Upper lobe of left lung (tissue), 6 donors: Measurements from ENCODE around the gene TBC1D1. TPM values are rescaled to one million over a fixed set of nuclear protein-coding genes. Genes with fewer than 3 reads are reported as not detected.

Experiments used
- ATAC-seq, 2 donors: fragments of 200-7000 bp; cut with Tn5 transposase; one replicate each; pipeline ENCODE4 v1.9.1; 2022; ENCODE audit warnings: mild to moderate bottlenecking in 2 of 2, moderate library complexity in 2 of 2; ENCODE audit not compliant: low FRiP score in 2 of 2
- DNase-seq, 2 donors: peaks; one replicate each; pipeline ENCODE4 v3.0.0-alpha.2; 2019 to 2020
- H3K27ac ChIP-seq, 4 donors: fragments of 200-600 bp; sonication (generic); one replicate each; pipeline ENCODE4 v1.5.1; 2016 to 2019
- H3K27me3 ChIP-seq, 4 donors: fragments of 200-600 bp; sonication (generic); one replicate each; pipeline ENCODE4 v1.5.1; 2017 to 2019
- H3K36me3 ChIP-seq, 4 donors: fragments of 200-600 bp; sonication (generic); one replicate each; pipeline ENCODE4 v1.5.1; 2016 to 2019
- H3K4me1 ChIP-seq, 4 donors: fragments of 200-600 bp; sonication (generic); one replicate each; pipeline ENCODE4 v1.5.1; 2018 to 2019
- H3K4me3 ChIP-seq, 4 donors: fragments of 200-600 bp; sonication (generic); one replicate each; pipeline ENCODE4 v1.5.1; 2017 to 2019; ENCODE audit warnings: mild to moderate bottlenecking in 2 of 4, moderate library complexity in 1 of 4
- H3K9me3 ChIP-seq, 4 donors: fragments of 200-600 bp; sonication (generic); one replicate each; pipeline ENCODE4 v1.5.1; 2018 to 2019
- CTCF ChIP-seq, 6 experiments: fragments of 450-650 bp in 4 of 6; fragments of 200-600 bp in 2 of 6; sonication (generic) in 2 of 6; IDR thresholded peaks; one replicate each; pipeline ENCODE4 v1.5.1; 2016 to 2019; ENCODE audit warnings: antibody characterized with exemption in 6 of 6
- EP300 ChIP-seq, 4 donors: sonication (generic); formaldehyde crosslinking; IDR thresholded peaks; one replicate each; pipeline ENCODE4 v1.5.1; 2017; ENCODE audit warnings: antibody characterized with exemption in 4 of 4, control low read depth in 2 of 4
- POLR2A ChIP-seq, 4 donors: fragments of 450-650 bp; IDR thresholded peaks; one replicate each; pipeline ENCODE4 v1.5.1; 2016 to 2017; ENCODE audit warnings: antibody characterized with exemption in 4 of 4, mild to moderate bottlenecking in 2 of 4
- POLR2AphosphoS5 ChIP-seq, 2 donors: sonication (generic); formaldehyde crosslinking; IDR thresholded peaks; one replicate each; pipeline ENCODE4 v1.5.1; 2017; ENCODE audit warnings: antibody characterized with exemption in 2 of 2
- WGBS, 2 donors: methylation state at CpG; one replicate each; pipeline ENCODE4 v1.1.5; 2017 to 2018; 5-methylcytosine and 5-hydroxymethylcytosine counted together
- total RNA-seq, 6 donors: library from RNA; depleted of rRNA in 4 of 6; stranded (reverse); fragments of >200 nt in 4 of 6; gene quantifications; one replicate each; pipeline versions ENCODE4 v1.1.0 to v1.2.1, GENCODE V29; 2016 to 2021
- donor health status: DM: no; HTN: no; CAD: no; lungs with moderate emphysema.
- donor health status: DM: no; HTN: yes; CAD: no; lungs with severe emphysema.

TBC1D1 gene
- total RNA-seq, 6 donors from 2014 or later = 45.1 to 68.1 (median 58.0) TPM

GRCh38 chr4:38046727-38047489 lies 156.0 kb downstream of the TBC1D1 start:
- no peak overlapping the region for H3K27ac ChIP-seq
- ATAC-seq (no peak), DNase-seq (no peak)
- no peak for TF ChIP-seq EP300 (IDR thresholded peaks at IDR 0.05)
- no peak for TF ChIP-seq CTCF (IDR thresholded peaks at IDR 0.05)
- no peak for TF ChIP-seq POLR2A (IDR thresholded peaks at IDR 0.05)
- TF ChIP-seq POLR2AphosphoS5 (IDR thresholded peaks at IDR 0.05) = no peak
- H3K9me3 ChIP-seq = no peaks in the 10 kb centered on the region
- 82 to 87% methylated on average over 5 of the region's 5 CpGs for WGBS, 2 donors
- H3K4me3 ChIP-seq = no peak overlapping the region
- H3K4me1 ChIP-seq = peaks cover 0 to 3% (median 0%) of the 10 kb centered on the region in 4 donors
- H3K27me3 ChIP-seq = no peaks in the 10 kb centered on the region
- H3K36me3 ChIP-seq = peaks cover 4 to 57% (median 20%) of the 10 kb centered on the region in 4 donors

- Histone ChIP-seq H3K9me3 (no peaks in the 10 kb centered on the region), H3K36me3 (peaks cover 4 to 56% (median 21%) of the 10 kb centered on the region in 4 donors), H3K4me1 (peaks cover 0 to 3% (median 1%) of the 10 kb centered on the region in 4 donors), H3K4me3 (no peak overlapping the region), H3K27me3 (no peaks in the 10 kb centered on the region), H3K27ac (peak overlapping the region in 2 of 4 donors; percentile 62 to 78)
- DNase-seq (no peak), ATAC-seq (no peak)
- no peak for TF ChIP-seq EP300 (IDR thresholded peaks at IDR 0.05)
- no peak for TF ChIP-seq POLR2AphosphoS5 (IDR thresholded peaks at IDR 0.05)
- TF ChIP-seq POLR2A (IDR thresholded peaks at IDR 0.05) = no peak
- no peak for TF ChIP-seq CTCF (IDR thresholded peaks at IDR 0.05)
- 83 to 86% methylated on average over 11 to 15 of the region's 15 CpGs for WGBS, 2 donors
Measured at GRCh38 chr4:38049545-38050170, 158.8 kb downstream of the TBC1D1 start.

- Histone ChIP-seq H3K9me3 (no peaks in the 10 kb centered on the region), H3K27ac (peak overlapping the region; percentile 62 to 78 (median 66)), H3K36me3 (peaks cover 4 to 53% (median 23%) of the 10 kb centered on the region in 4 donors), H3K27me3 (no peaks in the 10 kb centered on the region), H3K4me1 (peaks cover 0 to 9% (median 3%) of the 10 kb centered on the region in 4 donors), H3K4me3 (no peak overlapping the region)
- WGBS, 2 donors = 73 to 81% methylated on average over 10 of the region's 10 CpGs
- ATAC-seq = no peak
- TF ChIP-seq EP300 (IDR thresholded peaks at IDR 0.05) (peak in 1 of 4 donors; percentile 28), POLR2AphosphoS5 (IDR thresholded peaks at IDR 0.05) (no peak)
- no peak for DNase-seq
Measured at GRCh38 chr4:38050560-38051350, 159.9 kb downstream of the TBC1D1 start.

- DNase-seq (no peak), ATAC-seq (peak; percentile 15 to 34)
- peaks cover 3 to 10% (median 6%) of the 10 kb centered on the region in 4 donors for H3K4me1 ChIP-seq
- H3K36me3 ChIP-seq = peaks cover 0 to 30% (median 16%) of the 10 kb centered on the region in 4 donors
- TF ChIP-seq EP300 (IDR thresholded peaks at IDR 0.05) = no peak
- TF ChIP-seq POLR2A (IDR thresholded peaks at IDR 0.05) = no peak
- TF ChIP-seq CTCF (IDR thresholded peaks at IDR 0.05) = no peak
- no peak for TF ChIP-seq POLR2AphosphoS5 (IDR thresholded peaks at IDR 0.05)
- peak overlapping the region; percentile 50 to 79 (median 66) for H3K27ac ChIP-seq
- no peaks in the 10 kb centered on the region for H3K27me3 ChIP-seq
- no peaks in the 10 kb centered on the region for H3K9me3 ChIP-seq
- WGBS, 2 donors = 55 to 69% methylated on average over 8 of the region's 8 CpGs
- no peak overlapping the region for H3K4me3 ChIP-seq
Measured at GRCh38 chr4:38055566-38055965, 164.7 kb downstream of the TBC1D1 start.
